ENCODE data around the gene SST.
"Not testable (repeated sequence)": the region's sequence is repeated elsewhere in the genome, so short reads cannot be mapped to it uniquely, and the experiment has no call there.

The SST gene

GRCh38 chr3:187662848-187663409 lies 7.3 kb downstream of the SST start:
- in situ Hi-C loops (cut with MboI; ENCODE audit: low pct_unique_long_range_greater_than_20kb, low sequenced_read_pairs, unreplicated experiment) = no loop called here
- no peak for DNase-seq (ENCODE audit: low spot score)
- TF ChIP-seq, protein P1, sequence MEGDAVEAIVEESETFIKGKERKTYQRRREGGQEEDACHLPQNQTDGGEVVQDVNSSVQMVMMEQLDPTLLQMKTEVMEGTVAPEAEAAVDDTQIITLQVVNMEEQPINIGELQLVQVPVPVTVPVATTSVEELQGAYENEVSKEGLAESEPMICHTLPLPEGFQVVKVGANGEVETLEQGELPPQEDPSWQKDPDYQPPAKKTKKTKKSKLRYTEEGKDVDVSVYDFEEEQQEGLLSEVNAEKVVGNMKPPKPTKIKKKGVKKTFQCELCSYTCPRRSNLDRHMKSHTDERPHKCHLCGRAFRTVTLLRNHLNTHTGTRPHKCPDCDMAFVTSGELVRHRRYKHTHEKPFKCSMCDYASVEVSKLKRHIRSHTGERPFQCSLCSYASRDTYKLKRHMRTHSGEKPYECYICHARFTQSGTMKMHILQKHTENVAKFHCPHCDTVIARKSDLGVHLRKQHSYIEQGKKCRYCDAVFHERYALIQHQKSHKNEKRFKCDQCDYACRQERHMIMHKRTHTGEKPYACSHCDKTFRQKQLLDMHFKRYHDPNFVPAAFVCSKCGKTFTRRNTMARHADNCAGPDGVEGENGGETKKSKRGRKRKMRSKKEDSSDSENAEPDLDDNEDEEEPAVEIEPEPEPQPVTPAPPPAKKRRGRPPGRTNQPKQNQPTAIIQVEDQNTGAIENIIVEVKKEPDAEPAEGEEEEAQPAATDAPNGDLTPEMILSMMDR (IDR thresholded peaks at IDR 0.05; ENCODE audit: extremely low read depth, insufficient read depth, missing control alignments) = no peak

DNA sequence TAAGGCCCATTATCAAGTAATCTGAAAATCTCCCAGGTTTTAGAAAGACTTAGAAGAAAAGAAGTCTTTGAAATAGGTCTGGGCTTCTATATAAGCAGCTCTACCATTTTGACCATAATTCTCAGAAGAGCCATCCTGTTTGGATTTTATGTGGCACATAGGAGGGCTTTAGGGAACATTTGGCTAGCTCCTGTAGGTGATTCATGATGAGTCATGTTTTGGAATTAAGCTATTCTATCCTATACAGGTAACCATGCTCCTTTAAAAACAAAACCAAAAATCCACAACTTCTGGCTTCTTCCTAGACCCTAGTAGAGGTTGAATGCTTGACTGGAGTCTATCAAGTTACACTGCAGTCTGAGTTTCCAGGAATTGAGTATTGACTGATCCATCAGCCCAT lies 8.9 kb downstream of the SST start:
- TF ChIP-seq, protein P1 (IDR thresholded peaks at IDR 0.05; ENCODE audit: extremely low read depth, insufficient read depth, missing control alignments) = no peak
- no peak for DNase-seq (ENCODE audit: low spot score)
- in situ Hi-C loops (cut with MboI; ENCODE audit: low pct_unique_long_range_greater_than_20kb, low sequenced_read_pairs, unreplicated experiment) = no loop called here

- TF ChIP-seq, protein P1 (IDR thresholded peaks at IDR 0.05; ENCODE audit: extremely low read depth, insufficient read depth, missing control alignments) = no peak
- in situ Hi-C loops (cut with MboI; ENCODE audit: low pct_unique_long_range_greater_than_20kb, low sequenced_read_pairs, unreplicated experiment) = no loop called here
- DNase-seq (ENCODE audit: low spot score) = no peak
These were observed 18.9 kb downstream of the SST start for GRCh38 chr3:187651282-187651681.

DNA sequence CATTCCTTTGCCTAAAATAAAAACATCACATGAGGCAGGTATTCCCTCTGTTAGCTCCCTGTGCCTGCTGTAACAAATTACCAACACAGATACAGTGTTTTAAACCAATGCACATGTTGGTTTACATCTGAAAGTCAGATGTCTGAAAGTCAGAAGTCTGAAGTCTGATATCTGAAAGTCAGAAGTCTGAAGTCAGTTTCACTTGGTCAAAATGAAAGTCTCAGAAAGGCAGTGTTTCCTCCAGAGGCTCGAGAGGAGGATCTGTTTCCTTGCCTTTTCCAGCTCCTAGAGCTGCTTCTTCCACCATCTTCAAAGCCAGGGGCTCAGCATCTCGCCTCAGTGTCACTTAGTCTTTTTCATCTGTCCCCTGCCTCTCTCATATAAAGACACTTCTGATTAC lies 22.0 kb downstream of the SST start:
- TF ChIP-seq, protein P1 (IDR thresholded peaks at IDR 0.05; ENCODE audit: extremely low read depth, insufficient read depth, missing control alignments) = no peak
- peak; percentile 13 for DNase-seq (ENCODE audit: low spot score)
- in situ Hi-C loops (cut with MboI; ENCODE audit: low pct_unique_long_range_greater_than_20kb, low sequenced_read_pairs, unreplicated experiment) = no loop called here

- TF ChIP-seq, protein P1 (IDR thresholded peaks at IDR 0.05; ENCODE audit: extremely low read depth, insufficient read depth, missing control alignments) = no peak
- DNase-seq (ENCODE audit: low spot score) = no peak
- in situ Hi-C loops (cut with MboI; ENCODE audit: low pct_unique_long_range_greater_than_20kb, low sequenced_read_pairs, unreplicated experiment) = no loop called here
These were observed 23.1 kb downstream of the SST start for GRCh38 chr3:187646906-187647660.

DNA sequence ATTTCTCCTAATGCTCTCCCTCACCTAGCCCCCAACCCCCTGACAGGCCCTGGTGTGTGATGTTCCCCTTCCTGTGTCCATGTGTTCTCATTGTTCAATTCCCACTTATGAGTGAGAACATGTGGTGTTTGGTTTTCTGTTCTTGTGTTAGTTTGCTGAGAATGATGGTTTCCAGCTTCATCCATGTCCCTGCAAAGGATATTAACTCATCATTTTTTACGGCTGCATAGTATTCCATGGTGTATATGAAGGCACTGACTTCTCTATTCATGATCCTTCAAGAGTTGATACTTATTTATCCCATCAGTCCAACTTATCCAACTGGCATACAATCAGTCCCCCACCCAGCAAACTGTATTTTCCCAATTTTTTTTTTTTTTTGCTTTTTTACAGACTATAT lies 24.8 kb downstream of the SST start:
- DNase-seq (ENCODE audit: low spot score); in situ Hi-C loops (cut with MboI; ENCODE audit: low pct_unique_long_range_greater_than_20kb, low sequenced_read_pairs, unreplicated experiment): not testable (repeated sequence)

DNA sequence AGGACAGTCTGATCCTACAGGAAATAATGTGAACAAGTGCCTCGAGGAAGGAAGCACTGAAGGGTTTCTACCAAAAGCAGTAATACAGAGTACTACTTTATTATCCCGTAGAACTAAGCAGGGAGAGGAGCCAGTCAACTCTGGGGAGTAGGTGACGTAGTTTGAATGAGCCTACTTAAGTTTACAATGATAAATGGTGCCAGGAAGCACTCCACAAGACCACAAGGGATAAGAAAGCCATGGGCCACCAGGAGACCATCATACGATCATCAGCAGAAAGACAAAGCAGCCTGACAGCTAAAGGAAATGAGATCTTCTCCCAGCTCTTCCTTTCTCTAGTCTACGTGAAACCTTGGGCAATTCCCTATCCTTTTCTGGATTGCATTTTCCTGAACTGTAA lies 27.3 kb downstream of the SST start:
- in situ Hi-C loops (cut with MboI; ENCODE audit: low pct_unique_long_range_greater_than_20kb, low sequenced_read_pairs, unreplicated experiment) = no loop called here
- TF ChIP-seq, protein P1 (IDR thresholded peaks at IDR 0.05; ENCODE audit: extremely low read depth, insufficient read depth, missing control alignments) = no peak

More for the DNA sequence above, 27.3 kb downstream of the SST start:
- no peak for DNase-seq (ENCODE audit: low spot score)
